HepG2 (cell line): ENCODE measurements around the gene ADCY9.

ENCODE experiments used
- CHD2 ChIP-seq: IDR thresholded peaks from 2 replicates; pipeline ENCODE4 v1.6.1; 2011; ENCODE audit warnings: low read depth, low read length, improper control_type of control experiment
- EP300 ChIP-seq, 3 experiments: sonication (generic) in 1 of 3; formaldehyde crosslinking in 1 of 3; IDR thresholded peaks; 2 replicates each; pipeline versions ENCODE4 v1.5.1 to v1.6.1; 2011 to 2020; ENCODE audit warnings: low read depth in 2 of 3, low read length in 2 of 3, borderline replicate concordance in 1 of 3, improper control_type of control experiment in 1 of 3, mild to moderate bottlenecking in 1 of 3, missing genetic modification reagents in 1 of 3, moderate library complexity in 1 of 3
- KAT2B ChIP-seq: fragments of 150-350 bp; IDR thresholded peaks from 2 replicates; pipeline ENCODE4 v1.6.1; 2014; ENCODE audit warnings: low read depth, low read length, borderline replicate concordance
- KDM2A ChIP-seq: sonication (generic); formaldehyde crosslinking; IDR thresholded peaks from 2 replicates; pipeline ENCODE4 v1.4.0; 2020; ENCODE audit warnings: low read depth, missing genetic modification reagents, borderline replicate concordance
- MED1 ChIP-seq: sonication (generic); formaldehyde crosslinking; IDR thresholded peaks from 2 replicates; pipeline ENCODE4 v1.4.0; 2020; ENCODE audit warnings: missing genetic modification reagents
- MTA1 ChIP-seq: sonication (generic); formaldehyde crosslinking; IDR thresholded peaks from 2 replicates; pipeline ENCODE4 v1.4.0; 2020; ENCODE audit warnings: missing genetic modification reagents, mild to moderate bottlenecking, borderline replicate concordance
- TF ChIP-seq, protein P1 (sequence below): sonication (generic); formaldehyde crosslinking; IDR thresholded peaks from 2 replicates; pipeline ENCODE4 v1.4.0; 2020; ENCODE audit warnings: mild to moderate bottlenecking, missing genetic modification reagents

DNA sequence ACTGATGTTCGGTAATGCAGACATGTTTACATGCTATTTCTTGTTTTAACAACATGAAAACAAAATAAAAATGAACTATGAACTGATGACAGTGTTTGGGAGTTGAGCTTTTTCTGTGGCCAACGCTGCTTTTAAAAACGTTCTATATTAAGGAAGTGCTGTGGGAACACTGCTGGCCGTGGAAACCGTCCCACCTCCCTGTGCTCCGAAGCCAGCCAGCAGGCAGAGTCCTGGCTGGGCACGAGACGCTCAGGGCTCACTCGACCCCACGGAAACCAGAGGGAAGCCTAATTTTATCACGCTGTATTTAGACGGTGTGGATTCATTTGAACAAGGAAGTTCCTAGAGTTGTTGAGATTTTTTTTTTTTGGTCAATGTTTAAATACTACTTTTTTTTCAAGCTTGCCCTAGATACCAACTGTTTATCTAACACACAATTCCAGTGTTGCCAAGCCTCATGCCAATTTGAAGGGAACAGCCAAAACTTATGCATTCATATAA, 25.8 kb downstream of the ADCY9 start:
- no peak for TF ChIP-seq KDM2A (CRISPR knock-in tag)
- no peak for TF ChIP-seq CHD2
- TF ChIP-seq EP300 (IDR thresholded peaks at IDR 0.05; ENCODE audit: low read depth in 2 of 2, low read length in 2 of 2), result no peak
- no peak for TF ChIP-seq EP300 (CRISPR knock-in tag; IDR thresholded peaks at IDR 0.05; ENCODE audit: borderline replicate concordance)
- TF ChIP-seq MED1, result no peak
- no peak for TF ChIP-seq MTA1 (CRISPR knock-in tag)
- no peak for TF ChIP-seq KAT2B
- TF ChIP-seq, protein P1, sequence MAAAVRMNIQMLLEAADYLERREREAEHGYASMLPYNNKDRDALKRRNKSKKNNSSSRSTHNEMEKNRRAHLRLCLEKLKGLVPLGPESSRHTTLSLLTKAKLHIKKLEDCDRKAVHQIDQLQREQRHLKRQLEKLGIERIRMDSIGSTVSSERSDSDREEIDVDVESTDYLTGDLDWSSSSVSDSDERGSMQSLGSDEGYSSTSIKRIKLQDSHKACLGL (CRISPR knock-in tag), result no peak
